ENCODE results near the gene C12orf76.

C12orf76 gene

DNA sequence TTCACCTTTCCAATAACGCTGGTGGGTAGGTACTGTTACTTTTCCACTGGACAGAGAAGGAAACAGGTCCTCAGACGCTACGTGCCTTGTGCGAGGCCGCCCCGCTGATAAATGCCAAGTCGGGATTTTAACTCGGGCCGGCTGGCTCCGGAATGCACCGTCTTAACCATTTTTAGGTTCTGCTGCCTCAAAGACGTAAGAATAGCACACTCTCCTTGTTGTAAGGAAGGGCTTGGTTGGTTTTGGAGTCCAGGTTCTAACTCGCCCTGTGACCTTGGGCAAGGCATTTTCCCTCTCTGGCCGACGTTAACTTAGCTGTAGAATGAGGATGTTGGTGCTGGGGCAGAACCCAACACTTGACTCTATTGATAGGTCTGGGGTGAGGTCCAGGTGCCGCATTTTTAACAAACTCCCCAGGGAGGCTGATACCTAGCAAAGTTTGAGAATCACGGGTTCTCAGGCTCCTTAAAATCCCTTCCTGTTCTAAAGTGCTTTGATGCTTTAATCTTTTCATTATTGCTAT lies 48.3 kb downstream of the C12orf76 start:
- no peak overlapping the region for H3K27ac ChIP-seq (ENCODE audit: low read length)
- 0 out of 2 replicates have a peak overlapping the region, but pooled peaks have one; percentile 8 for H2AFZ ChIP-seq (ENCODE audit: low read length)
- peak overlapping the region; percentile 53 for H3K4me2 ChIP-seq (ENCODE audit: low read depth, low read length)
- peaks cover 39% of the 10 kb centered on the region for H3K79me2 ChIP-seq (ENCODE audit: low read length)
- peak overlapping the region; percentile 83 for H3K4me3 ChIP-seq (ENCODE audit: low read length)
- peaks cover 14% of the 10 kb centered on the region; the same call in 1 of the 2 replicates for H3F3A ChIP-seq (ENCODE audit: insufficient read depth, low read length)
- no peaks in the 10 kb centered on the region for H3K9me2 ChIP-seq (replicated peaks; ENCODE audit: insufficient read depth, low read length)
- TF ChIP-seq EZH2 (optimal IDR thresholded peaks at IDR 0.05; ENCODE audit: low read depth, low read length) (no peak), EZH2phosphoT487 (IDR thresholded peaks at IDR 0.05; ENCODE audit: low read length) (no peak)
- TF ChIP-seq, protein P1, sequence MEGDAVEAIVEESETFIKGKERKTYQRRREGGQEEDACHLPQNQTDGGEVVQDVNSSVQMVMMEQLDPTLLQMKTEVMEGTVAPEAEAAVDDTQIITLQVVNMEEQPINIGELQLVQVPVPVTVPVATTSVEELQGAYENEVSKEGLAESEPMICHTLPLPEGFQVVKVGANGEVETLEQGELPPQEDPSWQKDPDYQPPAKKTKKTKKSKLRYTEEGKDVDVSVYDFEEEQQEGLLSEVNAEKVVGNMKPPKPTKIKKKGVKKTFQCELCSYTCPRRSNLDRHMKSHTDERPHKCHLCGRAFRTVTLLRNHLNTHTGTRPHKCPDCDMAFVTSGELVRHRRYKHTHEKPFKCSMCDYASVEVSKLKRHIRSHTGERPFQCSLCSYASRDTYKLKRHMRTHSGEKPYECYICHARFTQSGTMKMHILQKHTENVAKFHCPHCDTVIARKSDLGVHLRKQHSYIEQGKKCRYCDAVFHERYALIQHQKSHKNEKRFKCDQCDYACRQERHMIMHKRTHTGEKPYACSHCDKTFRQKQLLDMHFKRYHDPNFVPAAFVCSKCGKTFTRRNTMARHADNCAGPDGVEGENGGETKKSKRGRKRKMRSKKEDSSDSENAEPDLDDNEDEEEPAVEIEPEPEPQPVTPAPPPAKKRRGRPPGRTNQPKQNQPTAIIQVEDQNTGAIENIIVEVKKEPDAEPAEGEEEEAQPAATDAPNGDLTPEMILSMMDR (IDR thresholded peaks at IDR 0.05; ENCODE audit: low read length) = no peak
- no peaks in the 10 kb centered on the region for H3K27me3 ChIP-seq (replicated peaks; ENCODE audit: insufficient read depth, low read length)
- H3K36me3 ChIP-seq (replicated peaks; ENCODE audit: insufficient read depth, low read length) = no peaks in the 10 kb centered on the region
- H4K20me1 ChIP-seq (ENCODE audit: insufficient read depth, low read length) = no peaks in the 10 kb centered on the region
- DNase-seq = no peak
- H3K9ac ChIP-seq (ENCODE audit: low read length) = peak overlapping the region; percentile 60; the same call in 1 of the 2 replicates
- H3K4me1 ChIP-seq (ENCODE audit: low read length) = 0 out of 2 replicates have a peak, but pooled peaks cover 3% of the 10 kb centered on the region
- H3K9me3 ChIP-seq (replicated peaks; ENCODE audit: insufficient read depth, low read length) = no peaks in the 10 kb centered on the region

DNA sequence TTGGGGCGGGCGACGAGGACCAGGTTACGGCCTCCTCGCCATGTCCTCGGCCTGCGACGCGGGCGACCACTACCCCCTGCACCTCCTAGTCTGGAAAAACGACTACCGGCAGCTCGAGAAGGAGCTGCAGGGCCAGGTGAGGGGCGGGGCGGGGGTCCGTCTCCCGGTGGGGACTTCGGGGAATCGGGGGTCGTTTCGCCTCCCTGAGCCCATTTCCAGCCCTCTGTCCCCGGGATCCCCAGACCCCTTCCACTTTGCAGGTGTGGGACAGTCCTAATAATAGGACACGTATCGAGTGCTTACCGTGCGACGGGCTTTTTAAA lies 48.7 kb downstream of the C12orf76 start:
- DNase-seq = no peak
- Histone ChIP-seq H3K27me3 (replicated peaks; ENCODE audit: insufficient read depth, low read length) (no peaks in the 10 kb centered on the region), H4K20me1 (ENCODE audit: insufficient read depth, low read length) (no peaks in the 10 kb centered on the region), H3K9me3 (replicated peaks; ENCODE audit: insufficient read depth, low read length) (no peaks in the 10 kb centered on the region), H3K36me3 (replicated peaks; ENCODE audit: insufficient read depth, low read length) (no peaks in the 10 kb centered on the region), H2AFZ (ENCODE audit: low read length) (0 out of 2 replicates have a peak overlapping the region, but pooled peaks have one; percentile 8), H3K4me2 (ENCODE audit: low read depth, low read length) (peak overlapping the region; percentile 53), H3F3A (ENCODE audit: insufficient read depth, low read length) (peaks cover 14% of the 10 kb centered on the region; the same call in 1 of the 2 replicates), H3K9ac (ENCODE audit: low read length) (peak overlapping the region; percentile 60; the same call in 1 of the 2 replicates), H3K79me2 (ENCODE audit: low read length) (peaks cover 44% of the 10 kb centered on the region), H3K4me1 (ENCODE audit: low read length) (0 out of 2 replicates have a peak, but pooled peaks cover 1% of the 10 kb centered on the region), H3K27ac (ENCODE audit: low read length) (no peak overlapping the region), H3K4me3 (ENCODE audit: low read length) (peak overlapping the region; percentile 83), H3K9me2 (replicated peaks; ENCODE audit: insufficient read depth, low read length) (no peaks in the 10 kb centered on the region)
- TF ChIP-seq EZH2 (optimal IDR thresholded peaks at IDR 0.05; ENCODE audit: low read depth, low read length) = no peak
- TF ChIP-seq, protein P1 (IDR thresholded peaks at IDR 0.05; ENCODE audit: low read length) = no peak
- TF ChIP-seq EZH2phosphoT487 (IDR thresholded peaks at IDR 0.05; ENCODE audit: low read length) = no peak

DNA sequence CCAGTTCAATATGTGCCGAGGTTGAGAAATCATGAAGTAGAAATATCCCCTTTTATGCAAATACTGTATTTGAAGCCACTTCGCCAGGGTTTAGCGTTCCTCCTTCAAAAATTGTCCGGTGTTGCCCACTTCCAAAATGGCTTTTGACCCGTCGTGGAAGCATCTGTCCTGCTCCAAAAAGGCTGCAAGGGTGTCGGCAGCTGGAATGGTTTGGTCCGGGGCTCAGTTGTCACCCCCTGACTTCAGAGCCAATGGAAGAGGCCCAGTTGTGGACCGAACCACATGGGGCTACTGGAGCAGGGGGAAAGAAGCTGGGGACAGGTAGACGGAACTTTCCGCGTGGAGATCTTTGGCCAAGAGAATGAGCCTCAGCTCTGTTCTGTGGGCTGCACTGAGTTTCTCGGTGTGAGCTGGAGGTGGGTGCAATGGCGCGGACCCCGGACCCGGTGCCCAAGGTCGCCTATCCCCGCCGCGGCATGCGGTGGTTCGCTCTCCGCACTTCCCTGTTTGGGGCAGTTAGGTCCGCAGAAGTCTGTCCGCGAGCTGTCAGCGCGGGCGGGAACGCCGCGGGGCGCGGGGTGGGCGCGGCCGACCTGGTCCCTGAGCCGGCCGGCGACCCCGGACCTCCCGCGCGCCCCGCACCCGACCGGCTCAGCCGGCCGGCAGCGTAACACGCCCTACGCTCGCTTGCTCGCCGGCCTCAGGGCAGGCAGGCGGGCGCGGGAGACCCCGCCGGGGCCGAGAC lies 49.2 kb downstream of the C12orf76 start, which contains the start of gene ANKRD13A:
Gene ANKRD13A, plus strand, starts transcription at position 527 of the 745 bp plus-strand sequence. CDS start 259 bp downstream, outside the sequence.
- peaks cover 49% of the 10 kb centered on the region for H3K79me2 ChIP-seq (ENCODE audit: low read length)
- H3K27me3 ChIP-seq (replicated peaks; ENCODE audit: insufficient read depth, low read length) = no peaks in the 10 kb centered on the region
- H3F3A ChIP-seq (ENCODE audit: insufficient read depth, low read length) = peaks cover 16% of the 10 kb centered on the region; the same call in 1 of the 2 replicates
- peak within 1 kb of the TSS; percentile 85 for H3K9ac ChIP-seq (ENCODE audit: low read length)
- peak; percentile 84 for DNase-seq
- H2AFZ ChIP-seq (ENCODE audit: low read length) = peak within 1 kb of the TSS; percentile 69
- H3K4me2 ChIP-seq (ENCODE audit: low read depth, low read length) = peak within 1 kb of the TSS; percentile 59
- TF ChIP-seq EZH2phosphoT487 (IDR thresholded peaks at IDR 0.05; ENCODE audit: low read length) (no peak), EZH2 (optimal IDR thresholded peaks at IDR 0.05; ENCODE audit: low read depth, low read length) (no peak)
- TF ChIP-seq, protein P1 (IDR thresholded peaks at IDR 0.05; ENCODE audit: low read length) = no peak
- H3K4me3 ChIP-seq (ENCODE audit: low read length) = peak within 1 kb of the TSS; percentile 83
- no peaks in the 10 kb centered on the region for H3K4me1 ChIP-seq (ENCODE audit: low read length)
- H3K9me3 ChIP-seq (replicated peaks; ENCODE audit: insufficient read depth, low read length) = no peaks in the 10 kb centered on the region
- no peaks in the 10 kb centered on the region for H3K36me3 ChIP-seq (replicated peaks; ENCODE audit: insufficient read depth, low read length)
- H4K20me1 ChIP-seq (ENCODE audit: insufficient read depth, low read length) = no peaks in the 10 kb centered on the region
- H3K27ac ChIP-seq (ENCODE audit: low read length) = peak within 1 kb of the TSS; percentile 54; the same call in 1 of the 2 replicates
- H3K9me2 ChIP-seq (replicated peaks; ENCODE audit: insufficient read depth, low read length) = no peaks in the 10 kb centered on the region
